ENCODE results near the gene TLR7. TPM values are rescaled to one million over a fixed set of nuclear protein-coding genes. Genes with fewer than 3 reads are reported as not detected.

Gene TLR7
- total and polyA plus RNA-seq, 2 of the 13 experiments (the other 11 are each of a cell fraction or from before 2014, with no cell fraction given) = not detected

DNA sequence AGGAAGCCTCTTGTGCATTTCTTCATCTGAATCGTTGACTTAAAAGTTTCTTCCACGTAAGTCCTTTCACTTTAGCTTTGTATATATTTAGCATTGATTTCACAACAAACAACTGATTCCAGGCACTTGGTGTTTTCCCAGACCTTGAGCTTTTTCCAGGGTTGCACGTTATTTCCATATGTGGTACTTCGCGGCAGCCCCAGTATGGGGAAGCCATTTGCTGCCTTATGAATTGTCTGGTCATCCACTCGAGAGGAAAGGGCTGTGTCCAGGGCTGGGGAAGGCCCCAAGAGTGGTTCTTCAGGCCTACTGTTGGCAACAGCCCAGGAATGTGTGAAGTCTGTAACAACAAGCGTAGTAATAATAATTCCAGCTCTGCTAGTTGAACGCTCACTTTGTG is 36.8 kb downstream of the TLR7 start:
- FAIRE-seq (no peak), ATAC-seq (no peak), DNase-seq (ENCODE audit: low spot score) (no peak)
- Histone ChIP-seq H3K36me3 (replicated peaks in 1 of 2; ENCODE audit: control insufficient read depth in 1 of 2, insufficient read depth in 2 of 2, low read length in 2 of 2) (no peaks in the 10 kb centered on the region), H3K9me3 (ENCODE audit: low read length) (no peaks in the 10 kb centered on the region), H3K27me3 (ENCODE audit: control insufficient read depth in 1 of 2, insufficient read depth in 2 of 2, low read length in 2 of 2) (no peaks in the 10 kb centered on the region), H3K4me2 (ENCODE audit: low read depth, low read length) (no peak overlapping the region), H3K4me1 (ENCODE audit: insufficient read depth, low read length) (no peaks in the 10 kb centered on the region), H3K79me2 (ENCODE audit: insufficient read depth, low read length) (no peaks in the 10 kb centered on the region), H3K27ac (ENCODE audit: extremely low read length, insufficient read depth, low read length) (no peak overlapping the region), H2AFZ (ENCODE audit: low read length) (no peak overlapping the region), H3K4me3 (replicated peaks in 1 of 3; ENCODE audit: insufficient read depth in 1 of 3, low read depth in 2 of 3, low read length in 3 of 3) (no peak overlapping the region), H3K9ac (ENCODE audit: insufficient read depth, low read depth, low read length) (no peak overlapping the region), H4K20me1 (ENCODE audit: insufficient read depth, low read length) (no peaks in the 10 kb centered on the region)
- WGBS (ENCODE audit: low lambda C conversion rate) = 38% methylated on average over 6 of the region's 8 CpGs
- no TSS peak for BruUV-seq (replicated peaks)
- intact Hi-C loops (cut with micrococcal nuclease; ENCODE audit: unreplicated experiment) = no loop called here
- ChIA-PET POLR2A (no interaction called here), CTCF (ENCODE audit: low intra/inter-chr PET ratio, low total read pairs) (no interaction called here)
- TF ChIP-seq PCBP2 (optimal IDR thresholded peaks at IDR 0.05; ENCODE audit: low read depth, low read length, poor library complexity, severe bottlenecking) = no peak
- no peak for TF ChIP-seq ZNF160 (CRISPR knock-in tag; IDR thresholded peaks at IDR 0.05)
- TF ChIP-seq, protein P1, sequence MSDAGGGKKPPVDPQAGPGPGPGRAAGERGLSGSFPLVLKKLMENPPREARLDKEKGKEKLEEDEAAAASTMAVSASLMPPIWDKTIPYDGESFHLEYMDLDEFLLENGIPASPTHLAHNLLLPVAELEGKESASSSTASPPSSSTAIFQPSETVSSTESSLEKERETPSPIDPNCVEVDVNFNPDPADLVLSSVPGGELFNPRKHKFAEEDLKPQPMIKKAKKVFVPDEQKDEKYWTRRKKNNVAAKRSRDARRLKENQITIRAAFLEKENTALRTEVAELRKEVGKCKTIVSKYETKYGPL (CRISPR knock-in tag; IDR thresholded peaks at IDR 0.05) = no peak
- TF ChIP-seq TARDBP (CRISPR knock-in tag; IDR thresholded peaks at IDR 0.05) = no peak
- TF ChIP-seq EEA1 (CRISPR knock-in tag; IDR thresholded peaks at IDR 0.05; ENCODE audit: borderline replicate concordance) = no peak
- no peak for TF ChIP-seq SETDB1 (CRISPR knock-in tag; IDR thresholded peaks at IDR 0.05; ENCODE audit: borderline replicate concordance)
- TF ChIP-seq, protein P2, sequence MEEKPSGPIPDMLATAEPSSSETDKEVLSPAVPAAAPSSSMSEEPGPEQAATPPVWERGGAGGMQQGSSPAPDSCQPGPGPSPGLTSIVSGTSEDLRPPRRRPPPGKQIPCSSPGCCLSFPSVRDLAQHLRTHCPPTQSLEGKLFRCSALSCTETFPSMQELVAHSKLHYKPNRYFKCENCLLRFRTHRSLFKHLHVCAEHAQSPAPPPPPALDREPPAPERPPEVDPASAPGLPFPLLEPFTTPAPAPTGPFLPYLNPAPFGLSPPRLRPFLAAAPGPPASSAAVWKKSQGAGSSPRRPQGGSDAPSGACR (CRISPR knock-in tag; IDR thresholded peaks at IDR 0.05) = no peak
- TF ChIP-seq ZBTB40 (IDR thresholded peaks at IDR 0.05) = no peak
- TF ChIP-seq ZBTB40 (CRISPR knock-in tag; IDR thresholded peaks at IDR 0.05) = no peak
- TF ChIP-seq KLF13 (CRISPR knock-in tag; IDR thresholded peaks at IDR 0.05) = no peak
- TF ChIP-seq, protein P3, sequence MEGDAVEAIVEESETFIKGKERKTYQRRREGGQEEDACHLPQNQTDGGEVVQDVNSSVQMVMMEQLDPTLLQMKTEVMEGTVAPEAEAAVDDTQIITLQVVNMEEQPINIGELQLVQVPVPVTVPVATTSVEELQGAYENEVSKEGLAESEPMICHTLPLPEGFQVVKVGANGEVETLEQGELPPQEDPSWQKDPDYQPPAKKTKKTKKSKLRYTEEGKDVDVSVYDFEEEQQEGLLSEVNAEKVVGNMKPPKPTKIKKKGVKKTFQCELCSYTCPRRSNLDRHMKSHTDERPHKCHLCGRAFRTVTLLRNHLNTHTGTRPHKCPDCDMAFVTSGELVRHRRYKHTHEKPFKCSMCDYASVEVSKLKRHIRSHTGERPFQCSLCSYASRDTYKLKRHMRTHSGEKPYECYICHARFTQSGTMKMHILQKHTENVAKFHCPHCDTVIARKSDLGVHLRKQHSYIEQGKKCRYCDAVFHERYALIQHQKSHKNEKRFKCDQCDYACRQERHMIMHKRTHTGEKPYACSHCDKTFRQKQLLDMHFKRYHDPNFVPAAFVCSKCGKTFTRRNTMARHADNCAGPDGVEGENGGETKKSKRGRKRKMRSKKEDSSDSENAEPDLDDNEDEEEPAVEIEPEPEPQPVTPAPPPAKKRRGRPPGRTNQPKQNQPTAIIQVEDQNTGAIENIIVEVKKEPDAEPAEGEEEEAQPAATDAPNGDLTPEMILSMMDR (CRISPR knock-in tag; IDR thresholded peaks at IDR 0.05) = no peak
- no peak for TF ChIP-seq ZZZ3 (CRISPR knock-in tag; IDR thresholded peaks at IDR 0.05; ENCODE audit: borderline replicate concordance)
- in situ Hi-C loops (cut with HindIII; ENCODE audit: extremely low pct_ligation_motif_present, low pct_unique_long_range_greater_than_20kb) = no loop called here

Measured in HepG2 (cell line).